Measurements from ENCODE around the gene B3GALT4. TPM values are rescaled to one million over a fixed set of nuclear protein-coding genes. Genes with fewer than 3 reads are reported as not detected.

B3GALT4 gene
- total and polyA plus RNA-seq, 2 of the 13 experiments (the other 11 are each of a cell fraction or from before 2014, with no cell fraction given), result 0.04 to 0.27 TPM

DNA sequence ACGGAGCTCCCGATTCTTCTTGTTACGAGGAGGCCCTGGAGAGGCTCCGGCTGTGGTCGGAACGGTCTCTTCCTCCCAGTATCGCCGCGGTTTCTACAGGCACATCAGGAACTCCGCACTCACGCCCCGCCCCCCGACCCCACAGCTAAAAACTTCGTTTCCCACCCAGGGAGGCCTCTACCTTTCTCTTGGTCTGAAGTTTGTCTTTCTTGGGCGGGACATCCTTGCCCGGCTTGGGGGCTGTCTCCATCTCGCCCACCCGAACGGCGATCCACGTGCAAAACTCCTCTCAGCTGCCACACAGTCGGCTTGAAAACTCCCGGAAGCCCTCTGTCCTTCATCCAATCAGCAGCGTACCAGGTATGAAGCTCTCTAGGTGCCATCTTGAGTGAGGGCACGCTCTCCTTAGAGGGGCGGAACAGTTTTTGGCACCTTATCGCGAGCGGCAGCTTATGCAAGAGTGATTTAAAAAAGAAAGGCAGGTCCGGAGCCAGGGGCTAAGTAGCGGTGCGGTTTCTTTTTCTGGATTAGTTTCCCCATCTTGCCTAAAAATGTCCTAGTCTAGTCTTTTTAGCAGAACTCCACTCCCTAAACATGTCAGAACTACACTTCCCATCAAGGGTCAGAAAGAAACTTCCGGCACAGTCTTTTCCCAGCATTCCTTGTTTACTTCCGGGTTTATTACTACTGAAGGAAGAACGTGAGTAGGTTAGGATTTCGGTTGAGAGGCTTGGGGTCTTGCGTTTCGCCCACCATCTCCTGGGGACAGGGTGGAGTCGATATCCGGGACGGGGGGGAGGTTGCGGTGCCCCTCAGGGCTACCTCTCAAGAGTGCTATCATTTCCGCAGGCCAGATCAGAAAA is 12.2 kb downstream of the B3GALT4 start, which contains the start of the genes PFDN6 and WDR46 (continued):
- TF ChIP-seq ZNF724P (CRISPR knock-in tag; IDR thresholded peaks at IDR 0.05; ENCODE audit: borderline replicate concordance) (0 out of 2 replicates have a peak, but pooled peaks have one; percentile 66), STAT5B (CRISPR knock-in tag; IDR thresholded peaks at IDR 0.05) (no peak), RORA (CRISPR knock-in tag; IDR thresholded peaks at IDR 0.05) (no peak), SP140L (CRISPR knock-in tag; IDR thresholded peaks at IDR 0.05; ENCODE audit: borderline replicate concordance) (no peak), ADNP (CRISPR knock-in tag; IDR thresholded peaks at IDR 0.05) (no peak), IRX3 (CRISPR knock-in tag; IDR thresholded peaks at IDR 0.05; ENCODE audit: borderline replicate concordance, low read depth) (no peak), PAX8 (CRISPR knock-in tag; IDR thresholded peaks at IDR 0.05; ENCODE audit: borderline replicate concordance) (no peak), KDM5B (CRISPR knock-in tag; IDR thresholded peaks at IDR 0.05; ENCODE audit: borderline replicate concordance) (no peak; the same call in 1 of the 2 replicates), ZNF670 (CRISPR knock-in tag; IDR thresholded peaks at IDR 0.05; ENCODE audit: borderline replicate concordance) (no peak), NPAS2 (CRISPR knock-in tag; IDR thresholded peaks at IDR 0.05; ENCODE audit: borderline replicate concordance) (no peak), XRCC5 (optimal IDR thresholded peaks at IDR 0.05; ENCODE audit: low read length) (no peak), ZNF282 (IDR thresholded peaks at IDR 0.05; ENCODE audit: partially characterized antibody) (no peak), POLR2AphosphoS2 (IDR thresholded peaks at IDR 0.05; ENCODE audit: low read depth, low read length) (no peak), RBAK (CRISPR knock-in tag; IDR thresholded peaks at IDR 0.05) (no peak), ZBTB38 (CRISPR knock-in tag; IDR thresholded peaks at IDR 0.05) (no peak), ZNF17 (CRISPR knock-in tag; IDR thresholded peaks at IDR 0.05) (no peak), PCBP1 (IDR thresholded peaks at IDR 0.05; ENCODE audit: borderline replicate concordance, low read depth, low read length) (no peak), ZBTB3 (CRISPR knock-in tag; IDR thresholded peaks at IDR 0.05; ENCODE audit: borderline replicate concordance, low read depth) (no peak; the same call in 1 of the 2 replicates), FOXK2 (IDR thresholded peaks at IDR 0.05) (peak; percentile 97), TAF15 (IDR thresholded peaks at IDR 0.05; ENCODE audit: low read depth, low read length, poor library complexity, severe bottlenecking) (no peak), ZNF564 (CRISPR knock-in tag; IDR thresholded peaks at IDR 0.05) (no peak)
- TF ChIP-seq, protein P1, sequence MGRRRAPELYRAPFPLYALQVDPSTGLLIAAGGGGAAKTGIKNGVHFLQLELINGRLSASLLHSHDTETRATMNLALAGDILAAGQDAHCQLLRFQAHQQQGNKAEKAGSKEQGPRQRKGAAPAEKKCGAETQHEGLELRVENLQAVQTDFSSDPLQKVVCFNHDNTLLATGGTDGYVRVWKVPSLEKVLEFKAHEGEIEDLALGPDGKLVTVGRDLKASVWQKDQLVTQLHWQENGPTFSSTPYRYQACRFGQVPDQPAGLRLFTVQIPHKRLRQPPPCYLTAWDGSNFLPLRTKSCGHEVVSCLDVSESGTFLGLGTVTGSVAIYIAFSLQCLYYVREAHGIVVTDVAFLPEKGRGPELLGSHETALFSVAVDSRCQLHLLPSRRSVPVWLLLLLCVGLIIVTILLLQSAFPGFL (CRISPR knock-in tag; IDR thresholded peaks at IDR 0.05), result no peak
- TF ChIP-seq, protein P2, sequence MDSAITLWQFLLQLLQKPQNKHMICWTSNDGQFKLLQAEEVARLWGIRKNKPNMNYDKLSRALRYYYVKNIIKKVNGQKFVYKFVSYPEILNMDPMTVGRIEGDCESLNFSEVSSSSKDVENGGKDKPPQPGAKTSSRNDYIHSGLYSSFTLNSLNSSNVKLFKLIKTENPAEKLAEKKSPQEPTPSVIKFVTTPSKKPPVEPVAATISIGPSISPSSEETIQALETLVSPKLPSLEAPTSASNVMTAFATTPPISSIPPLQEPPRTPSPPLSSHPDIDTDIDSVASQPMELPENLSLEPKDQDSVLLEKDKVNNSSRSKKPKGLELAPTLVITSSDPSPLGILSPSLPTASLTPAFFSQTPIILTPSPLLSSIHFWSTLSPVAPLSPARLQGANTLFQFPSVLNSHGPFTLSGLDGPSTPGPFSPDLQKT (CRISPR knock-in tag; IDR thresholded peaks at IDR 0.05; ENCODE audit: borderline replicate concordance), result no peak
- TF ChIP-seq, protein P3, sequence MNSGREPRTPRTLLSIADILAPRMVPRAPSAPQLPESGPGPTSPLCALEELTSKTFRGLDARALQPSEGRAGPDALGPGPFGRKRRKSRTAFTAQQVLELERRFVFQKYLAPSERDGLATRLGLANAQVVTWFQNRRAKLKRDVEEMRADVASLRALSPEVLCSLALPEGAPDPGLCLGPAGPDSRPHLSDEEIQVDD (CRISPR knock-in tag; IDR thresholded peaks at IDR 0.05; ENCODE audit: borderline replicate concordance), result no peak
